ENCODE data around the gene ZFAND2A.

DNA sequence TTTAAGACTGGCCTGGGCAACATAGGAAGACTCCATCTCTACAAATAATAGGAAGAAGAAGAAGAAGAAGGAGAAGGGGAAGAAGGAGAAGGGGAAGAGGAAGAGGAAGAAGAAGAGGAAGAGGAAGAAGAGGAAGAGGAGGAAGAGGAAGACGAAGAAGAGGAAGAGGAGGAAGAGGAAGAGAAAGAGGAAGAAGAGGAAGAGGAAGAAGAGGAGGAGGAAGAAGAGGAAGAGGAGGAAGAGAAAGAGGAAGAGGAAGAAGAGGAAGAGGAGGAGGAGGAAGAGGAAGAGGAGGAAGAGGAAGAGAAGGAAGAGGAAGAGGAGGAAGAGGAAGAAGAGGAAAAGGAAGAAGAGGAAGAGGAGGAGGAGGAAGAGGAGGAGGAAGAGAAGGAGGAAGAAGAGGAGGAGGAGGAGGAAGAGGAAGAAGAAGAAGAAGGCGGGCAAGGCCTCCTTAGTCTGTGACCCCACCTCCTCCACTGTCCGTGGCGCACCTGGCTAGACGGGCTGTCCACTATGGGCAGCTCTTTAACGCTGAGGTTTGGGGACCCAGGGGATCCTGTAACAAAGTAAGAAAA lies 28.8 kb upstream of the ZFAND2A start:
- TF ChIP-seq CEBPB (IDR thresholded peaks at IDR 0.05) (no peak), RAD21 (IDR thresholded peaks at IDR 0.05; ENCODE audit: low read depth) (no peak), MAX (IDR thresholded peaks at IDR 0.05) (no peak), TAF1 (IDR thresholded peaks at IDR 0.05; ENCODE audit: low read depth) (no peak), TCF12 (IDR thresholded peaks at IDR 0.05; ENCODE audit: low read depth) (no peak), FOXM1 (IDR thresholded peaks at IDR 0.05; ENCODE audit: borderline replicate concordance, low read depth) (no peak), YY1 (IDR thresholded peaks at IDR 0.05; ENCODE audit: low read depth) (no peak), USF1 (IDR thresholded peaks at IDR 0.05) (no peak)

Data from Ishikawa (cell line).